ENCODE measurements around the gene BEX3.

DNA sequence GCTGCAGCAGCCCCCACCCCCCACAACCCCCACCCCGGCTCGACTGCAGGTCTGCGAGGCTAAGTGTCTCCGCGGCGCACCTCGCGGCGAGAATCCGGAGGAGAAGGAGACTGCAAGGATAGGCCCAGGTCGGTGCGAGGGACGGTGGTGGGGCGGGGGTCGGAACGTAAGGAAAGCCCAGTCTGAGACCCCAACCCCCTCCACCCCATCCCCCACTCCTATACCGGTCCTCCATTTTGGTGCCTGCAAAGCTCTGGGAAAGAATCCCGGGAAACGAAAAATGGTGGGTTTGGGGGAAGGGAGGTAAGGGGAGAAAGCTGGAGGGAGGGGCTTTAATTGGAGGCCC, 614 bp downstream of the BEX3 start:
- TF ChIP-seq EP300 (IDR thresholded peaks at IDR 0.05) (no peak), POLR2A (IDR thresholded peaks at IDR 0.05) (no peak)
